ENCODE measurements around the gene PSMG4. TPM values are rescaled to one million over a fixed set of nuclear protein-coding genes. Genes with fewer than 3 reads are reported as not detected.
A peak's percentile ranks its signal among the peaks of the same experiment; 100 is the strongest.

PSMG4 gene
- total RNA-seq, 2 experiments from 2014 or later: 12.3 to 12.8 TPM

- H3K9me3 ChIP-seq (ENCODE audit: control insufficient read depth in 1 of 2, insufficient read depth in 1 of 2, low read length in 2 of 2): peaks cover 0 to 5% of the 10 kb centered on the region in 2 experiments
- peaks cover 43% of the 10 kb centered on the region for H3K27me3 Mint-ChIP-seq
- H3K4me1 ChIP-seq (ENCODE audit: insufficient read depth, low read length): peaks cover 11% of the 10 kb centered on the region
- no peaks in the 10 kb centered on the region for H3K36me3 ChIP-seq (ENCODE audit: insufficient read depth, low read length)
- H3K4me1 Mint-ChIP-seq (ENCODE audit: low read depth): peaks cover 14% of the 10 kb centered on the region
- ATAC-seq (ENCODE audit: poor library complexity): peak; percentile 99
- H3K4me3 Mint-ChIP-seq: no peak overlapping the region
- ChIA-PET POLR2A (interaction anchor here (1.0 to 1.4 kb wide), 3 partner anchors 22 to 767 kb away, joined by 4 to 5 read pairs (median 4); no protein-coding TSS in a partner anchor), CTCF (interaction anchor here (0.6 to 2.5 kb wide), 27 partner anchors 8 to 770 kb away, joined by 3 to 23 read pairs (median 4); partner anchors contain the start of genes PSMG4 and TUBB2A)
- peaks cover 6 to 26% of the 10 kb centered on the region in 2 experiments for H3K27me3 ChIP-seq (ENCODE audit: control insufficient read depth in 1 of 2, insufficient read depth in 2 of 2, low read length in 2 of 2)
- H3K4me3 ChIP-seq (ENCODE audit: low read length): no peak overlapping the region
- peak; percentile 95 for TF ChIP-seq CTCF (IDR thresholded peaks at IDR 0.05)
- intact Hi-C loops (cut with DNase I, micrococcal nuclease): loop anchor here (1.0 to 2.0 kb wide), 3 partner anchors 21 to 255 kb away; no protein-coding TSS in a partner anchor
- no peak overlapping the region for H3K27ac ChIP-seq (ENCODE audit: low read depth in 1 of 2, low read length in 2 of 2)
- no peaks in the 10 kb centered on the region for H3K9me3 Mint-ChIP-seq
- no peak overlapping the region for H3K27ac Mint-ChIP-seq
- peak; percentile 64 to 87 (median 78) for DNase-seq
- no peaks in the 10 kb centered on the region for H3K36me3 Mint-ChIP-seq (ENCODE audit: low read depth)
Observed at GRCh38 chr6:3251462-3252314, 7.1 kb upstream of the PSMG4 start.

- Mint-ChIP-seq H3K4me1 (ENCODE audit: low read depth) (peaks cover 14% of the 10 kb centered on the region), H3K27me3 (peaks cover 36% of the 10 kb centered on the region), H3K36me3 (ENCODE audit: low read depth) (no peaks in the 10 kb centered on the region), H3K4me3 (no peak overlapping the region), H3K9me3 (no peaks in the 10 kb centered on the region), H3K27ac (no peak overlapping the region)
- H3K9me3 ChIP-seq (ENCODE audit: control insufficient read depth in 1 of 2, insufficient read depth in 1 of 2, low read length in 2 of 2): peaks cover 0 to 5% of the 10 kb centered on the region in 2 experiments
- no peak overlapping the region for H3K4me3 ChIP-seq (ENCODE audit: low read length)
- no peaks in the 10 kb centered on the region for H3K36me3 ChIP-seq (ENCODE audit: insufficient read depth, low read length)
- ChIA-PET POLR2A (interaction anchor here (1.2 kb wide), 1 partner anchor 23 kb away, joined by 5 read pairs; no protein-coding TSS in a partner anchor), CTCF (interaction anchor here (1.0 to 2.5 kb wide), 10 partner anchors 10 to 769 kb away, joined by 3 to 23 read pairs (median 7); partner anchors contain the start of gene TUBB2A)
- intact Hi-C loops (cut with DNase I, micrococcal nuclease): no loop called here
- no peak for ATAC-seq (ENCODE audit: poor library complexity)
- no peak for TF ChIP-seq CTCF (IDR thresholded peaks at IDR 0.05)
- peaks cover 11% of the 10 kb centered on the region for H3K4me1 ChIP-seq (ENCODE audit: insufficient read depth, low read length)
- H3K27ac ChIP-seq (ENCODE audit: low read depth in 1 of 2, low read length in 2 of 2): no peak overlapping the region
- H3K27me3 ChIP-seq (ENCODE audit: control insufficient read depth in 1 of 2, insufficient read depth in 2 of 2, low read length in 2 of 2): peaks cover 4 to 24% of the 10 kb centered on the region in 2 experiments
- DNase-seq: no peak
Observed at GRCh38 chr6:3252369-3252768, 6.4 kb upstream of the PSMG4 start.

- Histone ChIP-seq H3K4me3 (ENCODE audit: low read length) (no peak overlapping the region), H3K36me3 (ENCODE audit: insufficient read depth, low read length) (no peaks in the 10 kb centered on the region), H3K9me3 (ENCODE audit: control insufficient read depth in 1 of 2, insufficient read depth in 1 of 2, low read length in 2 of 2) (peaks cover 0 to 5% of the 10 kb centered on the region in 2 experiments), H3K27me3 (ENCODE audit: control insufficient read depth in 1 of 2, insufficient read depth in 2 of 2, low read length in 2 of 2) (peaks cover 4 to 18% of the 10 kb centered on the region in 2 experiments), H3K4me1 (ENCODE audit: insufficient read depth, low read length) (peaks cover 12% of the 10 kb centered on the region), H3K27ac (ENCODE audit: low read depth in 1 of 2, low read length in 2 of 2) (no peak overlapping the region)
- Mint-ChIP-seq H3K9me3 (no peaks in the 10 kb centered on the region), H3K27ac (no peak overlapping the region), H3K4me1 (ENCODE audit: low read depth) (peaks cover 14% of the 10 kb centered on the region), H3K36me3 (ENCODE audit: low read depth) (no peaks in the 10 kb centered on the region), H3K4me3 (no peak overlapping the region), H3K27me3 (peaks cover 30% of the 10 kb centered on the region)
- no peak for DNase-seq
- ChIA-PET POLR2A (no interaction called here), CTCF (interaction anchor here (2.5 kb wide), 1 partner anchor 91 kb away, joined by 9 read pairs; no protein-coding TSS in a partner anchor)
- no peak for TF ChIP-seq CTCF (IDR thresholded peaks at IDR 0.05)
- intact Hi-C loops (cut with DNase I, micrococcal nuclease): no loop called here
- ATAC-seq (ENCODE audit: poor library complexity): no peak
Observed at GRCh38 chr6:3252861-3253596, 5.7 kb upstream of the PSMG4 start.
